Body of pancreas (tissue), 4 donors: ENCODE results near the gene PUM2. TPM values are rescaled to one million over a fixed set of nuclear protein-coding genes. Genes with fewer than 3 reads are reported as not detected.
A peak's percentile ranks its signal among the peaks of the same experiment; 100 is the strongest.

ENCODE experiments used
- ATAC-seq: fragments of 150-250 bp; one replicate; pipeline ENCODE4 v1.9.1; 2016
- DNase-seq, 4 donors: peaks; one replicate each; pipeline ENCODE4 v3.0.0-alpha.2; 2019
- H3K27ac ChIP-seq, 4 donors: fragments of 200-600 bp; sonication (generic); 1 replicate in 3 of 4; 2 replicates in 1 of 4; pipeline versions ENCODE4 v1.5.1 to v1.6.1; 2016 to 2019; ENCODE audit warnings: mild to moderate bottlenecking in 1 of 4, mixed read lengths in 1 of 4, moderate library complexity in 1 of 4
- H3K27me3 ChIP-seq, 2 donors: fragments of 200-600 bp; sonication (generic); one replicate each; pipeline ENCODE4 v1.6.0; 2016; ENCODE audit warnings: mild to moderate bottlenecking in 1 of 2
- H3K36me3 ChIP-seq, 2 donors: fragments of 200-600 bp; sonication (generic); replicated peaks in 1 of 2; 2 replicates each; pipeline ENCODE4 v1.5.1; 2016; ENCODE audit warnings: low read depth in 2 of 2; ENCODE audit not compliant: insufficient read depth in 1 of 2
- H3K4me1 ChIP-seq: fragments of 200-600 bp; sonication (generic); one replicate; pipeline ENCODE4 v1.6.0; 2016
- H3K4me3 ChIP-seq, 2 donors: fragments of 200-600 bp; sonication (generic); 1 replicate in 1 of 2; 2 replicates in 1 of 2; pipeline ENCODE4 v1.5.1; 2016 to 2019
- H3K9me3 ChIP-seq, 3 donors: fragments of 200-600 bp; sonication (generic); 1 replicate in 2 of 3; 2 replicates in 1 of 3; pipeline ENCODE4 v1.5.1; 2016
- CTCF ChIP-seq, 7 experiments: fragments of 450-650 bp in 4 of 7; fragments of 200-600 bp in 3 of 7; sonication (generic) in 3 of 7; IDR thresholded peaks; one replicate each; pipeline ENCODE4 v1.5.1; 2016 to 2019; ENCODE audit warnings: antibody characterized with exemption in 7 of 7
- POLR2A ChIP-seq, 3 donors: fragments of 450-650 bp; IDR thresholded peaks; one replicate each; pipeline ENCODE4 v1.6.1; 2016; ENCODE audit warnings: antibody characterized with exemption in 3 of 3, mild to moderate bottlenecking in 2 of 3
- WGBS, 2 donors: methylation state at CpG; one replicate each; pipeline ENCODE4 v1.1.5; 2017; 5-methylcytosine and 5-hydroxymethylcytosine counted together
- intact Hi-C: fragments of 100-400 bp; cut with DNase I; formaldehyde crosslinking; loops from one replicate; pipeline ENCODE4 v1.15.1; 2023
- total RNA-seq, 2 donors: library from RNA; depleted of rRNA; stranded (reverse); fragments of >200 nt; gene quantifications; one replicate each; pipeline ENCODE4 v1.1.0, GENCODE V29; 2016

Gene PUM2
- total RNA-seq, 2 donors from 2014 or later = 25.7 to 43.3 TPM

GRCh38 chr2:20213651-20214565 is 136.7 kb downstream of the PUM2 start:
- intact Hi-C loops = no loop called here
- Histone ChIP-seq H3K27me3 (no peaks in the 10 kb centered on the region), H3K9me3 (no peaks in the 10 kb centered on the region), H3K4me1 (peaks cover 22% of the 10 kb centered on the region), H3K27ac (peak overlapping the region in 3 of 4 donors; percentile 26 to 65 (median 49)), H3K4me3 (no peak overlapping the region), H3K36me3 (no peaks in the 10 kb centered on the region)
- DNase-seq = no peak
- WGBS, 2 donors = 60 to 65% methylated on average over 6 to 9 of the region's 9 CpGs
- ATAC-seq = no peak
- TF ChIP-seq POLR2A (IDR thresholded peaks at IDR 0.05) (no peak), CTCF (IDR thresholded peaks at IDR 0.05) (no peak)

- ATAC-seq (peak; percentile 71), DNase-seq (peak; percentile 32 to 70 (median 55))
- intact Hi-C loops = no loop called here
- Histone ChIP-seq H3K36me3 (no peaks in the 10 kb centered on the region), H3K4me3 (no peak overlapping the region), H3K4me1 (peaks cover 31% of the 10 kb centered on the region), H3K9me3 (no peaks in the 10 kb centered on the region), H3K27me3 (no peaks in the 10 kb centered on the region), H3K27ac (peak overlapping the region in 3 of 4 donors; percentile 26 to 65 (median 49))
- 54 to 56% methylated on average over 8 to 16 of the region's 16 CpGs for WGBS, 2 donors
- TF ChIP-seq CTCF (IDR thresholded peaks at IDR 0.05) = no peak
- no peak for TF ChIP-seq POLR2A (IDR thresholded peaks at IDR 0.05)
Measured at GRCh38 chr2:20212871-20213503, 137.7 kb downstream of the PUM2 start.

GRCh38 chr2:20212459-20212870 is 138.2 kb downstream of the PUM2 start:
- intact Hi-C loops = no loop called here
- Histone ChIP-seq H3K27me3 (no peaks in the 10 kb centered on the region), H3K4me1 (peaks cover 37% of the 10 kb centered on the region), H3K36me3 (no peaks in the 10 kb centered on the region), H3K4me3 (no peak overlapping the region), H3K27ac (peak overlapping the region in 2 of 4 donors; percentile 49 to 65), H3K9me3 (no peaks in the 10 kb centered on the region)
- TF ChIP-seq POLR2A (IDR thresholded peaks at IDR 0.05) (no peak), CTCF (IDR thresholded peaks at IDR 0.05) (no peak)
- no peak for DNase-seq
- ATAC-seq = no peak
- 43 to 64% methylated on average over 6 to 9 of the region's 11 CpGs for WGBS, 2 donors

- H3K4me1 ChIP-seq = peaks cover 41% of the 10 kb centered on the region
- DNase-seq (no peak), ATAC-seq (no peak)
- 89 to 100% methylated on average over 4 to 14 of the region's 14 CpGs for WGBS, 2 donors
- no peak overlapping the region for H3K4me3 ChIP-seq
- intact Hi-C loops = no loop called here
- no peaks in the 10 kb centered on the region for H3K36me3 ChIP-seq
- H3K27me3 ChIP-seq = no peaks in the 10 kb centered on the region
- peak overlapping the region in 2 of 4 donors; percentile 49 to 65 for H3K27ac ChIP-seq
- TF ChIP-seq POLR2A (IDR thresholded peaks at IDR 0.05) = no peak
- no peak for TF ChIP-seq CTCF (IDR thresholded peaks at IDR 0.05)
- no peaks in the 10 kb centered on the region for H3K9me3 ChIP-seq
Measured at GRCh38 chr2:20211860-20212458, 138.7 kb downstream of the PUM2 start.
